WTC11 (cell line): Measurements from ENCODE around the gene NAGS. TPM values are rescaled to one million over a fixed set of nuclear protein-coding genes. Genes with fewer than 3 reads are reported as not detected.
A peak's percentile ranks its signal among the peaks of the same experiment; 100 is the strongest.

Experiments used
- ATAC-seq: fragments of 200-7000 bp; cut with Tn5 transposase; 2 replicates; pipeline ENCODE4 v1.10.0; 2021; ENCODE audit warnings: mild to moderate bottlenecking, moderate library complexity
- CTCF ChIA-PET: fragments of 300-600 bp; sonication (Branson Sonifier 250); formaldehyde crosslinking; loops from one replicate; lab custom pipeline; 2021; ENCODE audit warnings: antibody characterized with exemption; lab: Charles Lee
- POLR2A ChIA-PET: fragments of 350-600 bp; sonication (Branson Sonifier 250); formaldehyde crosslinking; loops from one replicate; lab custom pipeline; 2021; ENCODE audit warnings: antibody characterized with exemption; lab: Charles Lee
- DNase-seq: peaks from one replicate; pipeline ENCODE4 v3.0.0; 2021; ENCODE audit warnings: low spot score
- H3K27ac Mint-ChIP-seq: 2 replicates; pipeline ENCODE4 v1.8.0; 2021; ENCODE audit warnings: mixed read lengths
- H3K27me3 Mint-ChIP-seq: 2 replicates; pipeline ENCODE4 v1.8.0; 2021; ENCODE audit warnings: low read depth, mild to moderate bottlenecking, moderate library complexity, mixed read lengths
- H3K36me3 Mint-ChIP-seq: 2 replicates; pipeline ENCODE4 v1.8.0; 2021; ENCODE audit warnings: mixed read lengths
- H3K4me1 Mint-ChIP-seq: 2 replicates; pipeline ENCODE4 v1.8.0; 2022; ENCODE audit warnings: mixed read lengths
- H3K4me3 Mint-ChIP-seq: 2 replicates; pipeline ENCODE4 v1.8.0; 2021; ENCODE audit warnings: mild to moderate bottlenecking, moderate library complexity, mixed read lengths
- H3K9me3 Mint-ChIP-seq: 2 replicates; pipeline ENCODE4 v1.8.0; 2021; ENCODE audit warnings: mixed read lengths
- ATF1 ChIP-seq: sonication (generic); formaldehyde crosslinking; IDR thresholded peaks from 2 replicates; pipeline ENCODE4 v1.8.1; 2023; ENCODE audit warnings: mild to moderate bottlenecking, moderate library complexity, missing genetic modification reagents
- CREM ChIP-seq: sonication (generic); formaldehyde crosslinking; IDR thresholded peaks from 2 replicates; pipeline ENCODE4 v1.8.1; 2022; ENCODE audit warnings: mild to moderate bottlenecking, missing genetic modification reagents, moderate library complexity
- ETV6 ChIP-seq: sonication (generic); formaldehyde crosslinking; IDR thresholded peaks from 2 replicates; pipeline ENCODE4 v1.8.1; 2022; ENCODE audit warnings: mild to moderate bottlenecking, missing genetic modification reagents
- FOXJ3 ChIP-seq: sonication (generic); formaldehyde crosslinking; IDR thresholded peaks from 2 replicates; pipeline ENCODE4 v1.9.0; 2021; ENCODE audit warnings: missing genetic modification reagents, mild to moderate bottlenecking, borderline replicate concordance
- FOXP1 ChIP-seq: sonication (generic); formaldehyde crosslinking; IDR thresholded peaks from 2 replicates; pipeline ENCODE4 v1.8.0; 2022; ENCODE audit warnings: missing genetic modification reagents, mild to moderate bottlenecking, moderate library complexity, borderline replicate concordance
- KAT7 ChIP-seq: sonication (generic); formaldehyde crosslinking; IDR thresholded peaks from 2 replicates; pipeline ENCODE4 v1.8.1; 2023; ENCODE audit warnings: missing genetic modification reagents, mild to moderate bottlenecking, borderline replicate concordance
- NFYB ChIP-seq: sonication (generic); formaldehyde crosslinking; conservative IDR thresholded peaks from 2 replicates; pipeline ENCODE4 v1.8.0; 2022; ENCODE audit warnings: low read depth, missing genetic modification reagents
- ZNF138 ChIP-seq: sonication (generic); formaldehyde crosslinking; conservative IDR thresholded peaks from 2 replicates; pipeline ENCODE4 v1.8.1; 2022; ENCODE audit warnings: mild to moderate bottlenecking, moderate library complexity, missing genetic modification reagents
- ZNF232 ChIP-seq: sonication (generic); formaldehyde crosslinking; IDR thresholded peaks from 2 replicates; pipeline ENCODE4 v1.8.0; 2022; ENCODE audit warnings: mild to moderate bottlenecking, missing genetic modification reagents
- ZNF317 ChIP-seq: sonication (generic); formaldehyde crosslinking; IDR thresholded peaks from 2 replicates; pipeline ENCODE4 v1.8.1; 2023; ENCODE audit warnings: low read depth, mild to moderate bottlenecking, moderate library complexity, missing genetic modification reagents, borderline replicate concordance
- ZNF396 ChIP-seq: fragments of 250-450 bp; sonication (Bioruptor Pico); IDR thresholded peaks from 2 replicates; pipeline ENCODE4 v1.8.0; 2021; ENCODE audit warnings: mild to moderate bottlenecking, moderate library complexity, borderline replicate concordance
- total RNA-seq: library from RNA; stranded (reverse); gene quantifications from 3 replicates; pipeline ENCODE4 v1.2.3, GENCODE V29; 2021
- TF ChIP-seq, protein P1 (sequence below): fragments of 250-450 bp; sonication (Bioruptor Pico); conservative IDR thresholded peaks from 2 replicates; pipeline ENCODE4 v1.9.0; 2021; ENCODE audit warnings: mild to moderate bottlenecking
- TF ChIP-seq, protein P2 (sequence below): sonication (generic); formaldehyde crosslinking; conservative IDR thresholded peaks from 2 replicates; pipeline ENCODE4 v1.8.1; 2023; ENCODE audit warnings: mild to moderate bottlenecking, low read depth, missing genetic modification reagents, moderate library complexity
- TF ChIP-seq, protein P3 (sequence below): fragments of 250-450 bp; sonication (Bioruptor Pico); IDR thresholded peaks from 2 replicates; pipeline ENCODE4 v1.9.0; 2021; ENCODE audit warnings: moderate library complexity, mild to moderate bottlenecking, inconsistent platforms, borderline replicate concordance
- TF ChIP-seq, protein P4 (sequence below): sonication (generic); formaldehyde crosslinking; IDR thresholded peaks from 2 replicates; pipeline ENCODE4 v1.8.0; 2022; ENCODE audit warnings: mild to moderate bottlenecking, missing genetic modification reagents
- TF ChIP-seq, protein P5 (sequence below): sonication (generic); formaldehyde crosslinking; IDR thresholded peaks from 2 replicates; pipeline ENCODE4 v1.8.1; 2022; ENCODE audit warnings: mild to moderate bottlenecking, missing genetic modification reagents, moderate library complexity, borderline replicate concordance
- TF ChIP-seq, protein P6 (sequence below): sonication (generic); formaldehyde crosslinking; IDR thresholded peaks from 2 replicates; pipeline ENCODE4 v1.8.1; 2022; ENCODE audit warnings: missing genetic modification reagents, borderline replicate concordance
- TF ChIP-seq, protein P7 (sequence below): sonication (generic); formaldehyde crosslinking; IDR thresholded peaks from 2 replicates; pipeline ENCODE4 v1.8.1; 2023; ENCODE audit warnings: mild to moderate bottlenecking, missing genetic modification reagents, borderline replicate concordance

The NAGS gene
- total RNA-seq, 1 experiment from 2014 or later = 8.6 TPM

DNA sequence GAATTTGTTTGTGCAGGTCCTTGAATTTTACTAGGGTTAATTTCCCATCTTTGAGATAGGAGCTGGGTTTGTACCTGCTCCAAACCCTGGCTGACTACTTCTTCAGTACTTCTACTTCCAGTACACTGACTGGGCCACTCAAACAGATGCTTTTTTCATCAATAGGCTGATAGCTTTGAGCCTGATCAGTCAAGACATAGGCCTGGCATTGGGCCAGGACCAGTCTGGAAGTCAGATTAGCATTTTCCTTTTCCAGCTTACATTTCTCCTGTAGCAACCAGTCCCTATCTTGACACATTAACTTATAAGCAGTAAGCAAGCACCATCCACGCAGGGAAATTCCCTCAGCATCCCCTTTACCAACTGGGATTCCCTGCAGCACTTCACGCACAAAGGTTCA is 17.8 kb downstream of the NAGS start:
- H3K9me3 Mint-ChIP-seq = no peaks in the 10 kb centered on the region
- no peaks in the 10 kb centered on the region for H3K4me1 Mint-ChIP-seq
- no peak overlapping the region for H3K4me3 Mint-ChIP-seq
- H3K36me3 Mint-ChIP-seq = no peaks in the 10 kb centered on the region; the same call in 1 of the 2 replicates
- H3K27ac Mint-ChIP-seq = peak overlapping the region; percentile 37; the same call in 1 of the 2 replicates
- ATAC-seq (no peak), DNase-seq (no peak)
- no peak for TF ChIP-seq ZNF232
- TF ChIP-seq KAT7 (CRISPR knock-in tag) = no peak
- TF ChIP-seq, protein P1, sequence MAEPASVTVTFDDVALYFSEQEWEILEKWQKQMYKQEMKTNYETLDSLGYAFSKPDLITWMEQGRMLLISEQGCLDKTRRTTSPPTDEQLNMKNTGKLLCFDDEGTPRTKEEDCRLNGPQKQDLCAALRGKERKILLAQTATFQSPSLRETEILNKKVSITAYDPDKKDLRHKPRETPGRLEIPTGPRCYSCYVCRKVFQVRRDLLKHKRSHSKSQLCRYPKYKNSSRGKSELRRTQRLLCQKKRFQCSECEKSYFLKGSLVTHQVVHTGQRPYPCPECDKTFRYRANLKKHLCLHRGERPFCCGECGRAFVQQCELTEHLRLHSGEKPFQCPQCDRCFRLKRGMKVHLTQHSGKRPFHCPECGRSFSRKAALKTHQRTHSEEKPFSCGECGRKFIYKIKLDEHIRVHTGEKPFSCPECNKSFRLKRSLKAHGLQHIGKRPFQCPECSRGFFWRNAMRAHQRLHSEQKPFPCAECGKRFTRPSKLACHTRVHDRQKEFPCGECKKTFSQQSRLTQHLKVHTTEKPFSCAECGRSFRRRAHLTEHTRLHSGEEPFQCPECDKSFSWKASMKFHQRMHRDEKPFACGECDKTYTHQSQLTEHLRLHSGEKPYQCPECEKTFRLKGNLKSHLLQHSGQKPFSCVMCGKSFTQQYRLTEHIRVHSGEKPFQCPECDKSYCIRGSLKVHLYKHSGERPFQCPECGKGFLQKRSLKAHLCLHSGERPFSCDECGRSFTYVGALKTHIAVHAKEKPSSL (CRISPR knock-in tag) = no peak
- no peak for TF ChIP-seq FOXJ3 (CRISPR knock-in tag)
- no peak for TF ChIP-seq ZNF138 (CRISPR knock-in tag)
- ChIA-PET POLR2A (no interaction called here), CTCF (interaction anchor here (0.6 kb wide), 1 partner anchor 1133 kb away, joined by 4 read pairs; no protein-coding TSS in a partner anchor)
- H3K27me3 Mint-ChIP-seq = no peaks in the 10 kb centered on the region

DNA sequence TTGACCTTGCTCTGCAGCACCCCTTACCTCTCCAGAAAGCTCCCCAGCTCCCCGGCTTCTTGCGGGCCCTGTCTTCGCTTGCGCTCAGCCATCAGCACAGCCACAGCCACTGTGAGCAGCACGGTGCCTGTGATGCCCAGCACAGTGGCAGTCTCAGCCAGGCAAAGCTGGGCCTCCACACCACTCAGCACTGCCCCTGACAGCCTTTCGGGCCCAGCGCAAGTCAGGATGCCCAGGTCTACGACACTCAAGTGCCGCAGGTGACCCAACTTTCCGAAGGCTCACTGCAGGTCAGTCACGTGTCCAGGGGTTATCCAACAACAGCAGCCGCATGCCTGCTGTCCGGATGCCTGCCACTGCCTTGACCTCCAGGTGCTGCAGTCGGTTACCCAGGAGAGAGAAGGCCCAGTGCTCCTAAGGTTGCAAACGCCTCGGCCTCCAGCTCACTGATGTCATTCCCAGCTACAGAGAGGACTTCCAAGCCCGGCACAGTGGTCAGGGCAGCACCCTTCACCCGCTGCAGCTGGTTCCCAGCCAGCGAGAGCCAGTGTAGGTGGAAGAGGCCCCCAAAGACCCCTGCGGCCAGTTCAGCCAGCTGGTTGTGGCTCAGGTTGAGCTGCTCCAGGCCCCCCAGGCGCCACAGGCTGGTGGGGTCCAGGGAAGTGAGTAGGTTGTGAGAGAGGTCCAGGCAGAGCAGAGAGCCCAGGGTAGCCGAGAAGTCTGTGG is 19.3 kb downstream of the NAGS start:
- TF ChIP-seq, protein P2, sequence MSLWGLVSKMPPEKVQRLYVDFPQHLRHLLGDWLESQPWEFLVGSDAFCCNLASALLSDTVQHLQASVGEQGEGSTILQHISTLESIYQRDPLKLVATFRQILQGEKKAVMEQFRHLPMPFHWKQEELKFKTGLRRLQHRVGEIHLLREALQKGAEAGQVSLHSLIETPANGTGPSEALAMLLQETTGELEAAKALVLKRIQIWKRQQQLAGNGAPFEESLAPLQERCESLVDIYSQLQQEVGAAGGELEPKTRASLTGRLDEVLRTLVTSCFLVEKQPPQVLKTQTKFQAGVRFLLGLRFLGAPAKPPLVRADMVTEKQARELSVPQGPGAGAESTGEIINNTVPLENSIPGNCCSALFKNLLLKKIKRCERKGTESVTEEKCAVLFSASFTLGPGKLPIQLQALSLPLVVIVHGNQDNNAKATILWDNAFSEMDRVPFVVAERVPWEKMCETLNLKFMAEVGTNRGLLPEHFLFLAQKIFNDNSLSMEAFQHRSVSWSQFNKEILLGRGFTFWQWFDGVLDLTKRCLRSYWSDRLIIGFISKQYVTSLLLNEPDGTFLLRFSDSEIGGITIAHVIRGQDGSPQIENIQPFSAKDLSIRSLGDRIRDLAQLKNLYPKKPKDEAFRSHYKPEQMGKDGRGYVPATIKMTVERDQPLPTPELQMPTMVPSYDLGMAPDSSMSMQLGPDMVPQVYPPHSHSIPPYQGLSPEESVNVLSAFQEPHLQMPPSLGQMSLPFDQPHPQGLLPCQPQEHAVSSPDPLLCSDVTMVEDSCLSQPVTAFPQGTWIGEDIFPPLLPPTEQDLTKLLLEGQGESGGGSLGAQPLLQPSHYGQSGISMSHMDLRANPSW (CRISPR knock-in tag) = no peak
- TF ChIP-seq, protein P3, sequence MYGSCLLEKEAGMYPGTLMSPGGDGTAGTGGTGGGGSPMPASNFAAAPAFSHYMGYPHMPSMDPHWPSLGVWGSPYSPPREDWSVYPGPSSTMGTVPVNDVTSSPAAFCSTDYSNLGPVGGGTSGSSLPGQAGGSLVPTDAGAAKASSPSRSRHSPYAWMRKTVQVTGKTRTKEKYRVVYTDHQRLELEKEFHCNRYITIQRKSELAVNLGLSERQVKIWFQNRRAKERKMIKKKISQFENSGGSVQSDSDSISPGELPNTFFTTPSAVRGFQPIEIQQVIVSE (CRISPR knock-in tag) = no peak
- TF ChIP-seq NFYB (CRISPR knock-in tag) (no peak), ETV6 (no peak), ZNF317 (CRISPR knock-in tag) (no peak), CREM (CRISPR knock-in tag) (no peak), ZNF396 (no peak), FOXP1 (CRISPR knock-in tag) (no peak), ATF1 (CRISPR knock-in tag) (no peak)
- TF ChIP-seq, protein P4, sequence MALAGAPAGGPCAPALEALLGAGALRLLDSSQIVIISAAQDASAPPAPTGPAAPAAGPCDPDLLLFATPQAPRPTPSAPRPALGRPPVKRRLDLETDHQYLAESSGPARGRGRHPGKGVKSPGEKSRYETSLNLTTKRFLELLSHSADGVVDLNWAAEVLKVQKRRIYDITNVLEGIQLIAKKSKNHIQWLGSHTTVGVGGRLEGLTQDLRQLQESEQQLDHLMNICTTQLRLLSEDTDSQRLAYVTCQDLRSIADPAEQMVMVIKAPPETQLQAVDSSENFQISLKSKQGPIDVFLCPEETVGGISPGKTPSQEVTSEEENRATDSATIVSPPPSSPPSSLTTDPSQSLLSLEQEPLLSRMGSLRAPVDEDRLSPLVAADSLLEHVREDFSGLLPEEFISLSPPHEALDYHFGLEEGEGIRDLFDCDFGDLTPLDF (CRISPR knock-in tag) = no peak
- TF ChIP-seq, protein P5, sequence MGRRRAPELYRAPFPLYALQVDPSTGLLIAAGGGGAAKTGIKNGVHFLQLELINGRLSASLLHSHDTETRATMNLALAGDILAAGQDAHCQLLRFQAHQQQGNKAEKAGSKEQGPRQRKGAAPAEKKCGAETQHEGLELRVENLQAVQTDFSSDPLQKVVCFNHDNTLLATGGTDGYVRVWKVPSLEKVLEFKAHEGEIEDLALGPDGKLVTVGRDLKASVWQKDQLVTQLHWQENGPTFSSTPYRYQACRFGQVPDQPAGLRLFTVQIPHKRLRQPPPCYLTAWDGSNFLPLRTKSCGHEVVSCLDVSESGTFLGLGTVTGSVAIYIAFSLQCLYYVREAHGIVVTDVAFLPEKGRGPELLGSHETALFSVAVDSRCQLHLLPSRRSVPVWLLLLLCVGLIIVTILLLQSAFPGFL (CRISPR knock-in tag) = no peak
- TF ChIP-seq, protein P6, sequence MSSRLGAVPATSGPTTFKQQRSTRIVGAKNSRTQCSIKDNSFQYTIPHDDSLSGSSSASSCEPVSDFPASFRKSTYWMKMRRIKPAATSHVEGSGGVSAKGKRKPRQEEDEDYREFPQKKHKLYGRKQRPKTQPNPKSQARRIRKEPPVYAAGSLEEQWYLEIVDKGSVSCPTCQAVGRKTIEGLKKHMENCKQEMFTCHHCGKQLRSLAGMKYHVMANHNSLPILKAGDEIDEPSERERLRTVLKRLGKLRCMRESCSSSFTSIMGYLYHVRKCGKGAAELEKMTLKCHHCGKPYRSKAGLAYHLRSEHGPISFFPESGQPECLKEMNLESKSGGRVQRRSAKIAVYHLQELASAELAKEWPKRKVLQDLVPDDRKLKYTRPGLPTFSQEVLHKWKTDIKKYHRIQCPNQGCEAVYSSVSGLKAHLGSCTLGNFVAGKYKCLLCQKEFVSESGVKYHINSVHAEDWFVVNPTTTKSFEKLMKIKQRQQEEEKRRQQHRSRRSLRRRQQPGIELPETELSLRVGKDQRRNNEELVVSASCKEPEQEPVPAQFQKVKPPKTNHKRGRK (CRISPR knock-in tag) = no peak
- TF ChIP-seq, protein P7, sequence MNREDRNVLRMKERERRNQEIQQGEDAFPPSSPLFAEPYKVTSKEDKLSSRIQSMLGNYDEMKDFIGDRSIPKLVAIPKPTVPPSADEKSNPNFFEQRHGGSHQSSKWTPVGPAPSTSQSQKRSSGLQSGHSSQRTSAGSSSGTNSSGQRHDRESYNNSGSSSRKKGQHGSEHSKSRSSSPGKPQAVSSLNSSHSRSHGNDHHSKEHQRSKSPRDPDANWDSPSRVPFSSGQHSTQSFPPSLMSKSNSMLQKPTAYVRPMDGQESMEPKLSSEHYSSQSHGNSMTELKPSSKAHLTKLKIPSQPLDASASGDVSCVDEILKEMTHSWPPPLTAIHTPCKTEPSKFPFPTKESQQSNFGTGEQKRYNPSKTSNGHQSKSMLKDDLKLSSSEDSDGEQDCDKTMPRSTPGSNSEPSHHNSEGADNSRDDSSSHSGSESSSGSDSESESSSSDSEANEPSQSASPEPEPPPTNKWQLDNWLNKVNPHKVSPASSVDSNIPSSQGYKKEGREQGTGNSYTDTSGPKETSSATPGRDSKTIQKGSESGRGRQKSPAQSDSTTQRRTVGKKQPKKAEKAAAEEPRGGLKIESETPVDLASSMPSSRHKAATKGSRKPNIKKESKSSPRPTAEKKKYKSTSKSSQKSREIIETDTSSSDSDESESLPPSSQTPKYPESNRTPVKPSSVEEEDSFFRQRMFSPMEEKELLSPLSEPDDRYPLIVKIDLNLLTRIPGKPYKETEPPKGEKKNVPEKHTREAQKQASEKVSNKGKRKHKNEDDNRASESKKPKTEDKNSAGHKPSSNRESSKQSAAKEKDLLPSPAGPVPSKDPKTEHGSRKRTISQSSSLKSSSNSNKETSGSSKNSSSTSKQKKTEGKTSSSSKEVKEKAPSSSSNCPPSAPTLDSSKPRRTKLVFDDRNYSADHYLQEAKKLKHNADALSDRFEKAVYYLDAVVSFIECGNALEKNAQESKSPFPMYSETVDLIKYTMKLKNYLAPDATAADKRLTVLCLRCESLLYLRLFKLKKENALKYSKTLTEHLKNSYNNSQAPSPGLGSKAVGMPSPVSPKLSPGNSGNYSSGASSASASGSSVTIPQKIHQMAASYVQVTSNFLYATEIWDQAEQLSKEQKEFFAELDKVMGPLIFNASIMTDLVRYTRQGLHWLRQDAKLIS (CRISPR knock-in tag) = no peak
- no peaks in the 10 kb centered on the region for H3K9me3 Mint-ChIP-seq
- H3K27me3 Mint-ChIP-seq = no peaks in the 10 kb centered on the region
- ChIA-PET CTCF (interaction anchor here (0.7 to 2.1 kb wide), 5 partner anchors 12 to 186 kb away, joined by 3 to 8 read pairs (median 3); no protein-coding TSS in a partner anchor), POLR2A (no interaction called here)
- H3K27ac Mint-ChIP-seq = no peak overlapping the region
- no peaks in the 10 kb centered on the region for H3K4me1 Mint-ChIP-seq
- no peak for ATAC-seq
- no peaks in the 10 kb centered on the region; the same call in none of the 2 replicates for H3K36me3 Mint-ChIP-seq
- no peak for DNase-seq
- no peak overlapping the region for H3K4me3 Mint-ChIP-seq
